Smooth muscle cell (in vitro differentiated cells): Measurements from ENCODE around the gene ADGRD1. TPM values are rescaled to one million over a fixed set of nuclear protein-coding genes. Genes with fewer than 3 reads are reported as not detected.

Experiments used
- polyA plus RNA-seq: library from polyadenylated mRNA; unstranded; fragments of >200 nt; fragmentation: Nextera tagmentation; extraction: Ambion mirVana; gene quantifications from 2 replicates; pipeline ENCODE4 v1.2.1, GENCODE V29; 2016
- small RNA-seq: library from RNA; depleted of rRNA; stranded (forward); fragments of <200 nt; gene quantifications from one replicate; pipeline ENCODE3, GENCODE V24; 2014
- total RNA-seq: library from RNA; depleted of rRNA; stranded (reverse); fragments of >200 nt; gene quantifications from 2 replicates; pipeline ENCODE4 v1.2.3, GENCODE V29; 2014

The ADGRD1 gene
- total and polyA plus RNA-seq, 2 experiments from 2014 or later = 0.14 TPM; not detected in 1

Small RNA genes within 50 kb of the gene (small RNA-seq; reads per million reads assigned to genes)
- gene RF00019 = not detected

Other genes with a start within 250 kb of the ADGRD1 start
- 0.13 and 2.3 TPM in 2 replicates for gene RIMBP2, start 237.6 kb upstream of the ADGRD1 start, total RNA-seq
- gene RIMBP2, start 237.6 kb upstream of the ADGRD1 start, polyA plus RNA-seq = 0.14 TPM in 1 of 2 replicates, not detected in the other
- gene STX2, start 114.7 kb upstream of the ADGRD1 start, total RNA-seq = 31.4 and 32.8 TPM in 2 replicates
- gene STX2, start 114.7 kb upstream of the ADGRD1 start, polyA plus RNA-seq = 21.7 and 25.3 TPM in 2 replicates
- gene RAN, start 81.8 kb upstream of the ADGRD1 start, total RNA-seq = 332 and 367 TPM in 2 replicates
- 595 and 627 TPM in 2 replicates for gene RAN, start 81.8 kb upstream of the ADGRD1 start, polyA plus RNA-seq